ENCODE results near the gene PXMP4. TPM values are rescaled to one million over a fixed set of nuclear protein-coding genes. Genes with fewer than 3 reads are reported as not detected.

PXMP4 gene
- total and polyA plus RNA-seq, 12 donors, result 4.6 to 14.8 (median 12.0) TPM

- peak in 8 of 9 donors; percentile 35 to 72 (median 50) for TF ChIP-seq CTCF (IDR thresholded peaks at IDR 0.05)
- H3K27ac ChIP-seq, result peak within 1 kb of the TSS in 8 of 10 donors; percentile 10 to 56 (median 36)
- peak; percentile 95 to 97 for DNase-seq
These were observed 33.8 kb downstream of the PXMP4 start, which contains the start of gene E2F1 for GRCh38 chr20:33686100-33686983. Gene E2F1 (minus strand): TSS chr20:33686385. CDS start chr20:33686264, 121 bp downstream.

GRCh38 chr20:33685328-33686099, 34.6 kb downstream of the PXMP4 start:
- no peak for DNase-seq
- peaks cover 0 to 46% (median 20%) of the 10 kb centered on the region in 9 donors for H3K4me1 ChIP-seq
- intact Hi-C loops (cut with DNase I), result loop anchor here in 1 of 10 donors (5.0 kb wide), 1 partner anchor 47 kb away; the partner anchor contains the start of gene ZNF341
- WGBS, 2 donors, result 3 to 4% methylated on average over 45 to 53 of the region's 53 CpGs
- peak overlapping the region in 8 of 10 donors; percentile 21 to 50 (median 40) for H3K4me3 ChIP-seq
- ATAC-seq, result no peak
- TF ChIP-seq CTCF (IDR thresholded peaks at IDR 0.05), result no peak
- H3K9me3 ChIP-seq, result no peaks in the 10 kb centered on the region
- no peaks in the 10 kb centered on the region for H3K27me3 ChIP-seq
- H3K36me3 ChIP-seq, result no peaks in the 10 kb centered on the region
- peak overlapping the region in 1 of 10 donors; percentile 5 for H3K27ac ChIP-seq

More at GRCh38 chr20:33686100-33686983, 33.8 kb downstream of the PXMP4 start, which contains the start of gene E2F1:
- H3K4me3 ChIP-seq, result peak within 1 kb of the TSS in 8 of 10 donors; percentile 21 to 50 (median 40)
- ATAC-seq, result peak; percentile 97 to 100 (median 99)
- no peaks in the 10 kb centered on the region for H3K27me3 ChIP-seq
- WGBS, 2 donors, result 2% methylated on average over 79 to 101 of the region's 101 CpGs
- H3K9me3 ChIP-seq, result no peaks in the 10 kb centered on the region
- intact Hi-C loops (cut with DNase I), result loop anchor here in 1 of 10 donors (5.0 kb wide), 1 partner anchor 46 kb away; the partner anchor contains the start of gene ZNF341
- no peaks in the 10 kb centered on the region for H3K36me3 ChIP-seq
- H3K4me1 ChIP-seq, result peaks cover 0 to 47% (median 20%) of the 10 kb centered on the region in 9 donors

GRCh38 chr20:33684533-33685327, 35.4 kb downstream of the PXMP4 start:
- Histone ChIP-seq H3K27me3 (no peaks in the 10 kb centered on the region), H3K27ac (peak overlapping the region in 1 of 10 donors; percentile 5), H3K36me3 (no peaks in the 10 kb centered on the region), H3K9me3 (no peaks in the 10 kb centered on the region), H3K4me1 (peaks cover 0 to 38% (median 20%) of the 10 kb centered on the region in 9 donors), H3K4me3 (peak overlapping the region in 2 of 10 donors; percentile 40 to 50)
- TF ChIP-seq CTCF (IDR thresholded peaks at IDR 0.05), result no peak
- no peak for ATAC-seq
- intact Hi-C loops (cut with DNase I), result loop anchor here in 1 of 10 donors (5.0 kb wide), 1 partner anchor 48 kb away; the partner anchor contains the start of gene ZNF341
- WGBS, 2 donors, result 41% methylated on average over 10 of the region's 10 CpGs
- no peak for DNase-seq
